ENCODE data around the gene RGP1. TPM values are rescaled to one million over a fixed set of nuclear protein-coding genes. Genes with fewer than 3 reads are reported as not detected.

The RGP1 gene
- total RNA-seq, 4 donors from 2014 or later = 11.6 to 21.7 (median 13.8) TPM

GRCh38 chr9:35791297-35791921 lies 42.3 kb downstream of the RGP1 start, which contains the start of gene NPR2:
TSS of gene NPR2 (plus strand) at chr9:35791591. CDS start at chr9:35792409, 818 bp downstream.
- TF ChIP-seq CTCF (IDR thresholded peaks at IDR 0.05; ENCODE audit: low read depth) = no peak

GRCh38 chr9:35792024-35792813 lies 43.1 kb downstream of the RGP1 start:
- no peak for TF ChIP-seq CTCF (IDR thresholded peaks at IDR 0.05; ENCODE audit: low read depth)

- TF ChIP-seq CTCF (IDR thresholded peaks at IDR 0.05; ENCODE audit: low read depth) = no peak
Observed at GRCh38 chr9:35792826-35793225, 43.7 kb downstream of the RGP1 start.

- TF ChIP-seq CTCF (IDR thresholded peaks at IDR 0.05; ENCODE audit: low read depth) = no peak
Observed at GRCh38 chr9:35793461-35793860, 44.4 kb downstream of the RGP1 start.

- no peak for TF ChIP-seq CTCF (IDR thresholded peaks at IDR 0.05; ENCODE audit: low read depth)
Observed at GRCh38 chr9:35795695-35796094, 46.6 kb downstream of the RGP1 start.

GRCh38 chr9:35797311-35798109 lies 48.4 kb downstream of the RGP1 start:
- no peak for TF ChIP-seq CTCF (IDR thresholded peaks at IDR 0.05; ENCODE audit: low read depth)

Data from subcutaneous adipose tissue (tissue), 4 donors.